Fibroblast of upper back skin (primary cell): ENCODE data around the gene KIF16B.
"Not testable (repeated sequence)": the region's sequence is repeated elsewhere in the genome, so short reads cannot be mapped to it uniquely, and the experiment has no call there.

Source experiments
- DNase-seq: peaks from one replicate; pipeline ENCODE4 v3.0.0-alpha.2; 2013

Gene KIF16B, protein sequence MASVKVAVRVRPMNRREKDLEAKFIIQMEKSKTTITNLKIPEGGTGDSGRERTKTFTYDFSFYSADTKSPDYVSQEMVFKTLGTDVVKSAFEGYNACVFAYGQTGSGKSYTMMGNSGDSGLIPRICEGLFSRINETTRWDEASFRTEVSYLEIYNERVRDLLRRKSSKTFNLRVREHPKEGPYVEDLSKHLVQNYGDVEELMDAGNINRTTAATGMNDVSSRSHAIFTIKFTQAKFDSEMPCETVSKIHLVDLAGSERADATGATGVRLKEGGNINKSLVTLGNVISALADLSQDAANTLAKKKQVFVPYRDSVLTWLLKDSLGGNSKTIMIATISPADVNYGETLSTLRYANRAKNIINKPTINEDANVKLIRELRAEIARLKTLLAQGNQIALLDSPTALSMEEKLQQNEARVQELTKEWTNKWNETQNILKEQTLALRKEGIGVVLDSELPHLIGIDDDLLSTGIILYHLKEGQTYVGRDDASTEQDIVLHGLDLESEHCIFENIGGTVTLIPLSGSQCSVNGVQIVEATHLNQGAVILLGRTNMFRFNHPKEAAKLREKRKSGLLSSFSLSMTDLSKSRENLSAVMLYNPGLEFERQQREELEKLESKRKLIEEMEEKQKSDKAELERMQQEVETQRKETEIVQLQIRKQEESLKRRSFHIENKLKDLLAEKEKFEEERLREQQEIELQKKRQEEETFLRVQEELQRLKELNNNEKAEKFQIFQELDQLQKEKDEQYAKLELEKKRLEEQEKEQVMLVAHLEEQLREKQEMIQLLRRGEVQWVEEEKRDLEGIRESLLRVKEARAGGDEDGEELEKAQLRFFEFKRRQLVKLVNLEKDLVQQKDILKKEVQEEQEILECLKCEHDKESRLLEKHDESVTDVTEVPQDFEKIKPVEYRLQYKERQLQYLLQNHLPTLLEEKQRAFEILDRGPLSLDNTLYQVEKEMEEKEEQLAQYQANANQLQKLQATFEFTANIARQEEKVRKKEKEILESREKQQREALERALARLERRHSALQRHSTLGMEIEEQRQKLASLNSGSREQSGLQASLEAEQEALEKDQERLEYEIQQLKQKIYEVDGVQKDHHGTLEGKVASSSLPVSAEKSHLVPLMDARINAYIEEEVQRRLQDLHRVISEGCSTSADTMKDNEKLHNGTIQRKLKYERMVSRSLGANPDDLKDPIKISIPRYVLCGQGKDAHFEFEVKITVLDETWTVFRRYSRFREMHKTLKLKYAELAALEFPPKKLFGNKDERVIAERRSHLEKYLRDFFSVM (N-terminal part only)

GRCh38 chr20:16573001-16573965, at the start of gene KIF16B:
KIF16B (minus strand) TSS chr20:16573448; CDS start chr20:16573275, 173 bp downstream.
- DNase-seq: peak; percentile 84

- no peak for DNase-seq
These were observed 49.3 kb upstream of the KIF16B start for GRCh38 chr20:16622501-16622900.

GRCh38 chr20:16621435-16622141, 48.3 kb upstream of the KIF16B start:
- DNase-seq: no peak

DNA sequence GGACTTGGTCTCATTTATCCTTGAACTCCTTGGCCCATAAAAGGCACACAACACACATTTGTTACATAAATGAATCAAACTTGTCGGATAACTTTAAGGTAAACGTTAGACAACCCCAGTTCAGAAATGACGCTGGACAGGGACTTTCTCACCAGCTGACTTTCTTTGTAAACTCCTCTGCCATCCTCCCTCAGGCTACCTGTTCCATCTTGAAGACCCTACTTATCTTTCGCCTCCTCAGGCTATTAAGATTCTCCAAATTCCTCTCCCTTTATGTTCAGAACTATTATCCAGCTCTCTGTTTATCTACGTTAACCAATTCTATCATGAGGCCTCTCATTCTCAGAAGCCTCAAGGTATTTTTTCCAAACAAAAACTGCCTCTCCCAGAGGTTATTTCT, 47.7 kb upstream of the KIF16B start:
- DNase-seq: no peak

GRCh38 chr20:16619953-16620352, 46.7 kb upstream of the KIF16B start:
- DNase-seq: no peak

GRCh38 chr20:16617056-16617455, 43.8 kb upstream of the KIF16B start:
- DNase-seq: no peak

GRCh38 chr20:16616317-16616716, 43.1 kb upstream of the KIF16B start:
- DNase-seq: no peak

DNA sequence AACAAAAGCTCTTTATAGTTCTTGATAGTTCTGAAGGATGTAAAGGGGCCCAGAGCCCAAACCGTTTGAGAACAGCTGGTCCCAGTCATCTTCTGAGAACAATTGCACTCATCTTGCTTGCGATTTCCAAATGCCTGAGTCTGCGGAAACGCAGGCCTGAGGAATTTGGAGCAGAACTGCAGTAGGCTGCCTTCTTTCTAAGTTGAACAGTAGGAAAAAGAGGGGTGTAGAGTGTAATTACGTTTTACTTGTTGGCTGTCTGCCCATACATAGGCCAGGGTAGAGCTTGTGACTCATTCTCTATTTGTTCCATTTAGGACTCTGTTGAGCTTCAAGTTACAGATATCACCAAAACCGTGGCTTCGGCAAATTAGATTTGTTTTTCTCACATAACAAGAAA, 42.0 kb upstream of the KIF16B start:
- peak; percentile 87 for DNase-seq

DNA sequence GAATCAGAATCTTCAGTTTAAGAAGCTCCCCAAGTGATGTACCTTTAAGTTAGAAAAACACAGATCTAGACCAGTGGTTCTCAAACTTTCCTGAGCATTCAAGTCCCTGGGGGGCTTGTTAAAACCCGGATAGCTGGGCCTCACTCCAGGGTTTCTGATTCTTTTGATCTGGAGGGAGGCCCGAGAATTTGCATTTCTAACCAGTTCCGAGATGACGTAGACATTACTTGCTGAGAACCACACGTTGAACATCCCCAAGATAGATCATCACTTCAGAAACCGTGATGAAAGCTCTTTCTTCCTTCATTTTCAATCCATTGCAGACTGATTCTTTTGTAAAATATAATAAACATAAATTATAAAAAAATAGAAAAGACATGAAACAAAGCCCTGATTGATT, 40.7 kb upstream of the KIF16B start:
- DNase-seq: no peak

DNA sequence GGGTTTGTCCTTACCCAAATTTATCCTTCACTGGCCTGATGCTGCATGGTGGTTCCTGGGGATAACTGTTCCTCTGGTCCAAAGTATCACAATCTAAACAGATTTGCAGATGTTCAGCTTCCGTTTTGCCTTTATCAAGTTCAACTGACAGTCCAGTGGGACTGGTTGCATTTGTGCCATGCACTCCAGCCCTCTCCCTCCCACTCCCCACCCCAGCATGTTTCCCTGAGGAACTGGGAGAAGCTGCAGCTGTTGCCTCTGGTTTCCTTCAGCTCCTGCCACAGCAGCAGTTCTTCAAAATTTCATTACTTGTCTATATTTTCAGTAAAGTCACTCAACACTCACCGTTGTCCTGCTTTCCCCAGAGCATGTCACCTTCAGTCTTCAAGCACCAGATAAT, 39.5 kb upstream of the KIF16B start:
- DNase-seq: no peak

DNA sequence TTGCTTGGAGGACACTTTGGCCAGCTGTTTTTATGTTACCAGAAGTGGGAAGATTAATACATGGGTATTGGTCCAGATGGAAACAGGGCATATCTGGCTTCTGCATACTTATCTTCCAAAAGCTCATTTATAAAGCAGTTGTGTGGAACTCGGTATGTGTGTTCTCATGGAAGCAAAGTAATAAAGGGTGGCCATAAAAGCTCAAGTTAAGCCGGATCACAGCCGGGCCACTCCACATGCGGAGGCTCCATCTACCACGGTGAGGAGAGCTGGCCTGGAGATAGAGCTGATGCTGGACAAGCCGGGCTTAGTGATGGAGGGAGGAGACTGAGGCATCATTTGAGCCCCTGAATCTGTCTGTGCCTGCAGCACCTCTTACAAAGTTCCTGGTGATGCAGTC, 38.6 kb upstream of the KIF16B start:
- no peak for DNase-seq

- no peak for DNase-seq
These were observed 35.8 kb upstream of the KIF16B start for GRCh38 chr20:16609066-16609465.

DNA sequence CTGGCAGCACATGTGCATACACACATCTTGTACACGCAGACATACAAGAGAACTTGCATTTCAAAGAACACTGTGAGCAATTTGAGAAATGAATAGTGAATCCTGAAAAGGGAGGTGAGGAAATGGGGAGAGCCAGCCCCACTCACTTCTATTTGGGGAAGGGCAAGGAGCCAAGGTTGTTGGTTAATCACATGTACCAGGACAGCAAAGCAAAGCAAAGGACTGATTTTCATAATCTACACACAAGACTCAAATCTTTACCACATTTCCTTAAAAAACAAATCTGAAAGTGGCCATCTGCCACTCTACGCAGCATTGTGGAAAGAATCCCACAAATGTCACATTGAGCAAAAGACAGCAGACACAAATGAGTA, 35.0 kb upstream of the KIF16B start:
- DNase-seq: no peak

GRCh38 chr20:16607364-16608276, 34.4 kb upstream of the KIF16B start:
- DNase-seq: no peak

DNA sequence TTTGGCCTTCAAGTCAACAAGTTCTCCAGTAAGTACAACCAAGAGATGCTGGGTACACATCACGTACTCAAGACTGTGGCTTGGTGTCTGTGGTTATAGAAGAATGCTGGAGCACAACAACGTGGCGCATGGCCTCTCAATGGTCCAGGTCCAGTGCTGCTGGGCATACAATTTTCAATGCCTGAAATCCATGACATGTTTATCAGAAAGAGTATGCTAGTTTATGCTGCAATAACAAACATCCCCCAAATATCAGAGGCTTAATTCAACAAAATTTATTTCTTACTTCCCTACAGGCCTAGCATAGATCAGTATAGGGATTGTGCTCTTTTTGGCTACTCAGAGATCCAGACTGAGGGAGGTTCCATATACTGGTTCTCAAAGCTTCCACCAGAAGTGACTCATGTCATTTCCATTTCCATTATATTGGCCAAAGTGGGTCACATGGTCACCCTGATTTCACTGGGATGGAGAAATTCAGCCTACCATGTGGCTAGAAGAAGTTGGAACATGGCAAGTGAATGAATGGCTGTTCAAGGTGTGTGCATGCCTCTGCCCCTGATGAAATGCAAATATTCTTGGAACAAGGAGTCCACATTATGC, 33.3 kb upstream of the KIF16B start:
- no peak for DNase-seq

- DNase-seq: no peak
These were observed 27.8 kb upstream of the KIF16B start for GRCh38 chr20:16601047-16601446.

DNA sequence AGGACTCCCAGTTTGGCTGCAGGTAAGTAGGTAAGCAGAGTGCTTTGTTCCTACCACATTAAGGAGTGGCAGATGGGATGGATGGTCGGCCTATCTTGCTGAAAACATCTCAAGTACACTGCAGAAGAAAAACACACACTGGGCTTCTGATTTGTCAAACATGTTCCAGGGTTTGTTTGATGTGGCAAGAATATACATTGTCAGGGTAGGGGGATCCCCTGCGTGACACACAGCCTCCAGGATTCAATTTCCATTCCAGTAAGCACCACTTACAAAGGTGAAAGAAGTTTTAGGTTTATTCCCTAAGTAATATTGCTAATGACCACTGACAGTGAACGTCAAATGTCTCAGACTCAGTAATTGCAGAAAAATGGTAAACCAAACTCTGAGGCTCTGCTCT, 26.0 kb upstream of the KIF16B start:
- no peak for DNase-seq

DNA sequence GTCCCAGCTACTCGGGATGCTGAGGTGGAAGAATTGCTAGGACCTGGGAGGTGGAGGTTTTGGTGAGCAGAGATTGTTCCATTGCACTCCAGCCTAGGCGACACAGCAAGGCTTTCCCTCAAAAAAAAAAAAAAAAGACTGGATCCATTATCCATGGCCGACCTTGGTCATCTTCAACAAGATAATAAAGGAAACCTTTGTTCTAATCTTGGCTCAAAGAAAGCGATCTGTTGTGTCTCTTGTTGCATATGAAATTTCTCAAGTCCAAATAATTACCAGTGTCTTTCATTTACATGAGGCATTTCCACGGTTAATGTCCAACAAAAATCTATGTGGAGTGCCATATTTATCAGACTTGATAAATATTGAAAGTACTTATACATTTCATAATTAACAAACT, 23.7 kb upstream of the KIF16B start:
- no peak for DNase-seq

DNA sequence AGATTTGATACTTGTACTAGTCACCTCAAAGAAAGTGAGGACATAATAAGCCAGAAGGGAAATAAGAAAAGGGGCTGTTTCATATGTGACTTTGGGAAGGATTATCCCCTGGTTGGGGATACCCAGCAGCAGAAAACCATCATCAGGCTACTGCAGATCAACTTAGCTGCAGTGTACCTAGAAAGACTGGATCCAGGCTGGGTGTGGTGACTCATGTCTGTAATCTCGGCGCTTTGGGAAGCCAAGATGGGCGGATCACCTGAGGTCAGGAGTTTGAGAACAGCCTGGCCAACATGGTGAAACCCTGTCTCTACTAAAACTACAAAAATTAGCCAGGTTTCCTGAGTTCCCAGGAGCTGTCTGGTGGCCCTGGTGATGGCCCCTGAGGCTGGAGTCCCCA, 23.2 kb upstream of the KIF16B start:
- DNase-seq: not testable (repeated sequence)

- no peak for DNase-seq
These were observed 22.1 kb upstream of the KIF16B start for GRCh38 chr20:16595376-16595775.
